ENCODE measurements around the gene PALM. TPM values are rescaled to one million over a fixed set of nuclear protein-coding genes. Genes with fewer than 3 reads are reported as not detected.

PALM gene
- total RNA-seq, 3 donors from 2014 or later = 8.1 to 58.4 (median 13.0) TPM

GRCh38 chr19:682678-683320, 25.9 kb upstream of the PALM start:
- Histone ChIP-seq H3K4me1 (ENCODE audit: low read depth) (peaks cover 5% of the 10 kb centered on the region), H3K36me3 (ENCODE audit: low read depth) (no peaks in the 10 kb centered on the region), H3K9me3 (no peaks in the 10 kb centered on the region), H3K4me3 (no peak overlapping the region)
- TF ChIP-seq CTCF (IDR thresholded peaks at IDR 0.05) = no peak
- DNase-seq (peak in 1 of 3 donors; percentile 63), ATAC-seq (no peak)
- intact Hi-C loops (cut with DNase I, micrococcal nuclease) = no loop called here

- H3K4me3 ChIP-seq = no peak overlapping the region
- intact Hi-C loops (cut with DNase I, micrococcal nuclease) = no loop called here
- DNase-seq (no peak), ATAC-seq (no peak)
- no peaks in the 10 kb centered on the region for H3K4me1 ChIP-seq (ENCODE audit: low read depth)
- no peak for TF ChIP-seq CTCF (IDR thresholded peaks at IDR 0.05)
- H3K36me3 ChIP-seq (ENCODE audit: low read depth) = no peaks in the 10 kb centered on the region
- H3K9me3 ChIP-seq = no peaks in the 10 kb centered on the region
Observed at GRCh38 chr19:685454-685931, 23.2 kb upstream of the PALM start.

- Histone ChIP-seq H3K9me3 (no peaks in the 10 kb centered on the region), H3K4me1 (ENCODE audit: low read depth) (no peaks in the 10 kb centered on the region), H3K36me3 (ENCODE audit: low read depth) (no peaks in the 10 kb centered on the region), H3K4me3 (no peak overlapping the region)
- no peak for TF ChIP-seq CTCF (IDR thresholded peaks at IDR 0.05)
- intact Hi-C loops (cut with DNase I, micrococcal nuclease) = no loop called here
- ATAC-seq = no peak
- DNase-seq = no peak
Observed at GRCh38 chr19:686589-687297, 22.0 kb upstream of the PALM start.

- Histone ChIP-seq H3K4me1 (ENCODE audit: low read depth) (no peaks in the 10 kb centered on the region), H3K4me3 (no peak overlapping the region), H3K36me3 (ENCODE audit: low read depth) (no peaks in the 10 kb centered on the region), H3K9me3 (no peaks in the 10 kb centered on the region)
- ATAC-seq (no peak), DNase-seq (no peak)
- intact Hi-C loops (cut with DNase I, micrococcal nuclease) = no loop called here
- TF ChIP-seq CTCF (IDR thresholded peaks at IDR 0.05) = no peak
Observed at GRCh38 chr19:687569-688166, 21.1 kb upstream of the PALM start.

- Histone ChIP-seq H3K4me1 (ENCODE audit: low read depth) (no peaks in the 10 kb centered on the region), H3K4me3 (no peak overlapping the region), H3K36me3 (ENCODE audit: low read depth) (no peaks in the 10 kb centered on the region), H3K9me3 (no peaks in the 10 kb centered on the region)
- ATAC-seq (no peak), DNase-seq (no peak)
- intact Hi-C loops (cut with DNase I, micrococcal nuclease) = no loop called here
- TF ChIP-seq CTCF (IDR thresholded peaks at IDR 0.05) = no peak
Observed at GRCh38 chr19:688214-688613, 20.5 kb upstream of the PALM start.
